ENCODE results near the gene JAG1.

DNA sequence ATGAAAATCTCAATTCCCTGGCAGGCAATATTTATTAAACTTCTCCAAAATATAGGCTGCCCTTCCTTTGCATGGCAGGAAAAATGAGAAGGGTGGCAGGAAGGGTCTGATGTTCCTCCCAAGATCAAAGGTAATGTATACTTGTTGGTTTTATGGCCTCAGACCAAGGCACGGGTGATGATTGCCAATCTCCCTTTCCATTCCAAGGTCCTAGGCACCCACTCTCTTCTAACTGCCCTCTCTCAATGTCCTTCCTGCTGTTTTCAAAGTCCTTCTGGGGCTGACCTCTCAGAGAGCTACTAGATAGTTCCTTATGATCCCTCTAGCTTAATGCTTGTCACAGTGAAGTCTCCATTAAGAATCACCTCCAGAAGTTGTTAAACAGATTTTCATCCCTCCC lies 15.6 kb upstream of the JAG1 start:
- TF ChIP-seq, protein P1, sequence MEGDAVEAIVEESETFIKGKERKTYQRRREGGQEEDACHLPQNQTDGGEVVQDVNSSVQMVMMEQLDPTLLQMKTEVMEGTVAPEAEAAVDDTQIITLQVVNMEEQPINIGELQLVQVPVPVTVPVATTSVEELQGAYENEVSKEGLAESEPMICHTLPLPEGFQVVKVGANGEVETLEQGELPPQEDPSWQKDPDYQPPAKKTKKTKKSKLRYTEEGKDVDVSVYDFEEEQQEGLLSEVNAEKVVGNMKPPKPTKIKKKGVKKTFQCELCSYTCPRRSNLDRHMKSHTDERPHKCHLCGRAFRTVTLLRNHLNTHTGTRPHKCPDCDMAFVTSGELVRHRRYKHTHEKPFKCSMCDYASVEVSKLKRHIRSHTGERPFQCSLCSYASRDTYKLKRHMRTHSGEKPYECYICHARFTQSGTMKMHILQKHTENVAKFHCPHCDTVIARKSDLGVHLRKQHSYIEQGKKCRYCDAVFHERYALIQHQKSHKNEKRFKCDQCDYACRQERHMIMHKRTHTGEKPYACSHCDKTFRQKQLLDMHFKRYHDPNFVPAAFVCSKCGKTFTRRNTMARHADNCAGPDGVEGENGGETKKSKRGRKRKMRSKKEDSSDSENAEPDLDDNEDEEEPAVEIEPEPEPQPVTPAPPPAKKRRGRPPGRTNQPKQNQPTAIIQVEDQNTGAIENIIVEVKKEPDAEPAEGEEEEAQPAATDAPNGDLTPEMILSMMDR (IDR thresholded peaks at IDR 0.05; ENCODE audit: insufficient read depth, low read depth, low read length), result no peak
- TF ChIP-seq EZH2 (IDR thresholded peaks at IDR 0.05; ENCODE audit: insufficient read depth, low read length), result no peak

All from astrocyte (in vitro differentiated cells and primary cell).